ENCODE results near the gene CIPC.

The CIPC gene

DNA sequence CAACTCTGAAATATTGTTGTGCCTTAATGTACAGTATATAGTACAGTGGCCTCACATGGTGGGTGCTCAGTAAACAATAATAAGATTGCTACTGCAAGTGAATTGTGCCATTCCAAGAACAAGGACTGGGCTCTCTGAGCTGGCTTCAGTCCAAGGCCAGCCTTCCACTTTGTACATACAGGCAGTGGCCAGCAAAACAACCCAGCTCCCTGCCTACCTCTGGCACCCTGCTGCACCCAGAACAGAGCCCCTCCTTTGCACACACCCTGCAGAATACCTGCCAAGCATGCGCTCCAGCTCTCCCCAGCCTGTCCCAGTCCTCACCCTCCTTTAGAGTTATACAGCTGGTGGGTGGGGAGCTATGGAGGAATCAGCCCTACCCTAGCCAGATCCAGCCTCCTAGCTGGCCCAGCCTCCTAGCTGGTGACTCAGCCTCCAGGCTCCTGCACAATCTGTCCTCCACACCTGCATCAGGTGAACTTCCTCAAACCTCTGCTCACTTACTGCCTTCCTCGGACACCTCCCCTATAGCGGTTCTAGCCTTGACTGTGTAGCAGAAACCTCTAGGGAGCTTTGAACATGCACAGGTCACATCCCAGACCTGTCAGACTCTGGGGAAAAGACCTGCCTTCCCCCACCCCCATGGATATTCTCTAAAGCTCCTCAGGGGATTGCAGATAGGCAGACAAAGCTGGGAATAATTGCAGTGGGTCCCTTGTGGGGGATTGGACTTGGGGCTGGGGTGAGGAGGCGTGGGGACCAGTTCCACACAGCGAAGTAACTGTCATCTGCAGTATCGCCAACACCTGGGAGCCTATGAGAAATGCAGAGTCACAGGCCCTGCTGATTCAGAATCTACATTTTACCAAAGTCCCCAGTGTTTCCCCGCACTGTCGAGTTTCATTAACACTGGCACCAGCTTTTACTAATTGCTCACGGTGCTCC lies 25.6 kb downstream of the CIPC start:
- in situ Hi-C loops (cut with MboI; ENCODE audit: low sequenced_read_pairs) = no loop called here

DNA sequence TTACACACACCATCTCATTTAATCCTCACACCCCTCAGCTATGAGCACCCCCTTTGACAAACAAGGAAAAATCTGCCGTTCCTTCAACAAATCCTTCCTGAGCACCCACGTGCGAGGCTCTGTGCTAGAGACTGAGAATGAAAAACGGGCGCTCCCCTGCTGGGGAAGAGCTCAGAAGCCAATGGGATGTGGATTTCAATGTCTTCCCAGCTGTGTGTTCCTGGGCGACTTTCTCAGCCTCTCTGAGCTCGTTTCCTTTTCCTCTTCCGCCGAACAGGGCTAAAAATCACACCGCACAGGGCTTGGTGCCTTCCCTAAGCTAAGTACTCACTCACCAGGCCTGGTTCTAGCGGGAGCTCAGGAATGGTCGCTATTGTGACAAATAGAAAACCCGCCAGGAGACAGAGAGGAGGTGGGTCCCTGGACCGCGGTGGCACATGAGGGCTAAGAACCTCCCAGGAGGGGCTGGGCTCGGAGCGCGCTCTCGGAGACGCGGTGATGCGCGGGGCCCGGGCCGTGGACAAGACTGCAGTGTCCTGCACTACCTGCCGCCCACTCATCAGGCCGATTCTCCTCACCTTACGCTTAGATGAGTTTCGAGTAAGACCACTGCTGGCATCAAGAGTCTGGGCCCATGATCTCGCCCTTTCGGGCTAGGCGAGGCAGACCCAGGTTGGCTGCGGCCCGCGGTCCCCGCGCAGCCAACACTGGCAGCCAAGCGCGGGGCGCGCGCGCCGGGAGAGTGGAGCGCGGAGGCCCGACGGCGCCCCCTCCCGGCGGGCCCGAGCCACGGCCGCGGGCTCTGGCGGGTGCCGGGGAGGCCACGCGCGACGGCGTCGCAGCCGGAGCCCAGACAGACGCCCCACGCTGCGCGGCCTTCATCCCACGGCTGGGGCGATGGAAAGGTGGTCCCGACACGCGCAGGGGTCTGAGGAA lies 26.6 kb downstream of the CIPC start:
- in situ Hi-C loops (cut with MboI; ENCODE audit: low sequenced_read_pairs) = no loop called here

DNA sequence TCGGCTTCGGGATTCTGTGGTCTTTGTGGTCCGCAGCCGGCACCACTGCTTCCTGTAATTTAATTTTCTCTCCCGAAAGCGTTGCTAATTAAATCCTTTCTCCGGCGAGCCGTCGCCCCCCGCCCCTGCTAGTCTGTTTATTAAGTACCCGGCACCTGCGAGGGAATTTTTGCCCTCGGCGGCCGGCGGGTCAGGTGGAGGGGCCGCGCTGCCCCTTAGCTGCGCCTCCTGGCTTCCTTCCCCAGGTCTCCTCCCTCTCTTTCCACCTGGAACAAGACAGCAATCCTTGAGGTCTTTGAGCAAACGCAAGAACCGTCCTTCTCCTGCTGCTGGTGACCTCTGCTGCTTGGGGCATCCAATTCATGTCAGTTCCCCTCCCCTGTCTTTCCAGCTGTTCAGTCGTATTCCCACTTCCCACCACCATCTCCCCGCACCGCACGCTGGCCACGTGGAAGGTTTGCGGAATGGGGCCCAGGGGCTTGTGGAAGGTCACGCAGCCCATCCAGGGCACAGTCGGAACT lies 27.3 kb downstream of the CIPC start:
- in situ Hi-C loops (cut with MboI; ENCODE audit: low sequenced_read_pairs) = no loop called here

DNA sequence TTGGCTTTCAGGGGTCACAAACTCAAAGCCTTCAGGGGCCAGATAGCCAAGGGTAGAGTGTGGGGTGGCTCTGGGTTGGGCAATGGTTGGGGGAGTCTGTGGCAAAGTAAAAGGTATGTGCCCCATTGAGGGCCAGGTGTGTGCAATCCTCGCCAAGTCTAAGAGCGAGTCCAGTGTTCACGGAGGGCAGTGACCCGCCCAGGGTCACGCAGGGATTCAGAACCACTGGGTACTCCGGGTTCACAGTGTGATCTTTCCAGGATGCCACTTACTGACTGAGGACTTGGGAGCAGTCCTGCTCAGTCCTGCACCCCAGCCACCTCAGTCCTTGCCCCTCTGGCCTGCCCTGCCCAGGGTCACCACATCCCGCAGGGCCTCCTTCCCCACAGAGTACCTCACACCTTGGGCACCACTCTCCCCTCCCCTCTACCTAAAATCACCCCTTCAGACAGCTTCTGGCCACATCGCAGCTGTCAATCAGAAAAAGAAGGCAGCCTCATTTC lies 27.8 kb downstream of the CIPC start:
- in situ Hi-C loops (cut with MboI; ENCODE audit: low sequenced_read_pairs) = no loop called here

DNA sequence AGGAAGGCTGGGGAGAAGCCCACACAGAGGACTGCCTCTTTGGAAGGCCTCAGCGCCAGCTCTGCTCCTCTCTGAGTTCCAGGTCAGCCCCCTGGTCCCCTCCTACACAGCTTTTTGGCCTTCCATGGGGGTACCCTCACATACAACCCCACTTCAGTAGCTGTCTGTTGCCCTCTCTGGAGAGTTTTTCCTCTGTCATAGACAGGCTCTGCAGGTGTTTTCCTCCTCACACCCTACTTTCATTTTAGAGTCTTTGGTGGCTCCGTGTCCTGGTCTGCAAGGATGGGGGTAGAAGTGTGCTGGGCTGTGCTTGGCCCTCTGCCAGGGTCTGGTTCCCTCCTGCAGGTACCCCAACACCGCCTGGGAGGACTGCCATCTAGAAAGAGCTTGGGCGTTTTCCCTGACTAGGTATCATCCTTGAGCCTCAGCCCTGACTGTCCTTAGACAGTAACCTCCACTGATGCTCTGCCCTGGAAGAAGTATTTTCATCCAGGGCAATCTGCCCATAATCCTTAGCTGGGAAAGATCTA lies 28.5 kb downstream of the CIPC start:
- in situ Hi-C loops (cut with MboI; ENCODE audit: low sequenced_read_pairs) = no loop called here

DNA sequence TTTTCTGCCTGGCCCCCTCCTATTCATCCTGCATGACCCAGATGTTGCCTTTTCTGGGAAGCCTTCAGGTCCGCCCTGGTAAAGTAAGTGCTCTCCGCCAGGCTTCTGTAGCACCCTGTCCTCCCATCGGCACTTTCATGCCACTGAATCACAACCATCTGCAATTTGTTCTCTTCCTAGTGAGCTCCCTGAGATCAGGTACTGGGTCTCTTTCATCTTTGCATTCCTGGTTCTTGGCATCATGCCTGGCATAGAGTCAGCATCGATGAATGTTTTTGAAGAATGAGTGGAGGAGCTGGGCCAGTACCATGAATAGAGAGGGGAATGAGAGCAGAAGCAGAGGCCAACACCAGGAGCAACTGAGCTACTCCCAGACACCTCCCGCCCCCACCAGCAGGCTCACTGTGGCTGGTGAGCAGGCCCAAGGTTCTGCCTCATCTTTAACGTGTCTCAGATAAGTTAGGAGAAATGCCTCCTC lies 30.4 kb downstream of the CIPC start:
- in situ Hi-C loops (cut with MboI; ENCODE audit: low sequenced_read_pairs) = no loop called here

DNA sequence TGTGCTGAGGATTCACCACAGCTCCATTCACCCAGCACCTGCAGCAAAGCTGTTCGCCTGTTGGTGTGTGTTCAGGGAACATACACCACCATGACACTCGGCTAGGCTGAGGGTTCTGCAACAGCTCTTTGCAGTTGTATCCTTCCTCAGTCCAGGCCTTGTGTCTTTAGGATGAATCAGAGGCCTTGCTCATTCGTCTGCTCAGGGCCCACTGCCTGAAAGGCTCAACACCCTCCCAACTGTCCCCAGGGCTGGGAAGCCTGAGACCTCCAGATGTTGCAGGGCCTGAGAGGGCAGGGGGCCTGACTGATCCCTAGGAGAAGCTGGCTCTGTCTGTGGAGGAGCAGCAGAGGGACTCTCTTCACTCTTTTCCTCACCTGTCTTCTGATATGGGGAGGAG lies 32.3 kb downstream of the CIPC start:
- in situ Hi-C loops (cut with MboI; ENCODE audit: low sequenced_read_pairs) = no loop called here

DNA sequence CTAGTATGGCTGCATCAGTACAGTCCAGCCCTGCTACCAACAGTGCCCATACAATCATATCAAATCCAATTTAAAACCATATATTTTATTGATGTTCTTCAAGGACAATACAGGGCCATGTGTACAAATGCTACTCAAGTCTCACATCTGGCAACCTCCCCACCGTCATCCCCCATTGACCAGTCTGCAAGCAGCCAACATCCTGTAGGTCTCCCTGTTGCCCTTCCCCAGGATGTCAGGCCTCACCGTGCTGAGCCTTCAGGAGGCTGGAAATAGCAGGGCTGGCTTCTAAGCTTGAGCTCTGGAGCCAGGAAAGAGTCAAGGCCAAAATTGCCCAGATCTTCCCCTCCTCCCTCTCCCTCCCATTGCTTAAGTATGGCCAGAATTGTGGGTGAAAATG lies 33.1 kb downstream of the CIPC start:
- in situ Hi-C loops (cut with MboI; ENCODE audit: low sequenced_read_pairs) = no loop called here

DNA sequence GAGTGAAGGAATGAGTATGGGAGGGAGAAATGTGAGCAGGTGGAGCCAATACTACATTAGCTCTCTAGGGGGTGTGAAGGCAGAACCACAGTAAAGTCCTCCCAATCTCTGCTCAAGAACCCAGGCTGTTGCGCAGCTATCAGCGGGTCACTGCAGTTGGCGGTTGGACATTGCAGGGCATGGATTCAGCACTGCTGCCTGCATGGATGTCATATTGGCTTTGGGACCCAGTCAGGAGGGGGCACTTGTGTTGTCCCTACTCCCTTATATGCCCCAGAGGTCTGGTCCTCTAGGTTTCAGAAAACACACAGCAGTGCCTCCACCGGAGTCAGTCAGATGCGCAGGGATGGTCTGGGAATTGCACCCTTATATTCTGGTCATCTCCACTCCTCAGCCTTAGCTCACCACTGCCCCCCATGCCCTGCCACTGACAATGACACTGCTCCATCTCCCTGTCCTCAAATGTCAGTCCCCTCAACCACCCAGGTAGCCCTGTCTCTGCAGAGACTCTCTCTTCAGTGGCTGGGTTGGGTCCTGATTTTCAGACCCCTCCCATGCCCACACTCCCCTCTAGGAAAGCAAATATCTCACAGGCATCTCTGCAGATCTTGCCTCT lies 33.9 kb downstream of the CIPC start:
- in situ Hi-C loops (cut with MboI; ENCODE audit: low sequenced_read_pairs) = no loop called here

DNA sequence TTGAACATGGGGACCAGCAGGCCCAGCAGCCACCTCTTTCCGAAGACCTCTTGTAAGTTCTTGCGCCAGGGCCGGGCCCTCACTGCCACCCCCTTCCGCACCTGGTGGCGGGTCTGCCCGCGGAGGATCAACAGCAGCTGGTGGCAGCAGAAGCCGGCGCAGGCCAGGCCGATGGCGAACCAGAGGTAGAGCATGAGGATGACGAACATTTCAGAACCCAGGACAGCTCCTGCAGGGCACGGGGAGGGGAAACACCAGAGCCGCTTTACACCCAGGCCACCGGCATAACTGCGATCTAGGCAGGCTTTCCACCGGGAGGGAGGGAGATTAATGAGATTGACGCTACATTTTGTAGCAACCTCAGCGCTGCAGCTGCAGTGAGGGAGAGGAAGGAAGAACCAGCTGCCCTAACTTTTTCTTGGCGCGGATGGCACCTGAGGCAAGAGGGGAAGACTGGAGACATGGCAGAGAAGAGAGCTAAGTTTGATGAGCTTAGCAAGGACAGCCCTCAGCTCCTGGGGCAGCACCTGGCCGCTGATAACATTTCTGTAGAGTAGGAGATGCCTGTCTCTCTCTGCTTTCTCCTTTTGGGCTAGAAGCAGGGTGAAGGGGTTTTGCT lies 35.8 kb downstream of the CIPC start:
- in situ Hi-C loops (cut with MboI; ENCODE audit: low sequenced_read_pairs) = no loop called here

DNA sequence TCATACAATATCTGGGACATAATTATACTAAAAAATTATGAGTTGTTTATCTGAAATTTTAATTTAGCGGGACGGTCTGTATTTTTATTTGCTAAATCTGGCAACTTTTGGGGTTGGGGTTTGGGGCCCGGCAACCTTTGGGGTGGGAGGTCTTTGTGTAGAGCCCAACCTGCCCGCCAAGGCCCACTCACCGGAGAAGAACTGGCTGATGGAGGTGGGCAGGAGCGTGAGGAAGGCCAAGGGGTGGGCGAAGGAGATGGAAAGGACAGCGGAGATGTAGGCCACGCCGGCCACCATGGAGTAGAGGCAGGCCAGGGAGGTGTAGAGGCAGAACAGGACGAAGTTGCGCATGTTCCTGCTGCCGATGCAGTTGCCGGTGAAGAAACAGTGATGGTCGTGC lies 41.0 kb downstream of the CIPC start:
- in situ Hi-C loops (cut with MboI; ENCODE audit: low sequenced_read_pairs) = no loop called here

DNA sequence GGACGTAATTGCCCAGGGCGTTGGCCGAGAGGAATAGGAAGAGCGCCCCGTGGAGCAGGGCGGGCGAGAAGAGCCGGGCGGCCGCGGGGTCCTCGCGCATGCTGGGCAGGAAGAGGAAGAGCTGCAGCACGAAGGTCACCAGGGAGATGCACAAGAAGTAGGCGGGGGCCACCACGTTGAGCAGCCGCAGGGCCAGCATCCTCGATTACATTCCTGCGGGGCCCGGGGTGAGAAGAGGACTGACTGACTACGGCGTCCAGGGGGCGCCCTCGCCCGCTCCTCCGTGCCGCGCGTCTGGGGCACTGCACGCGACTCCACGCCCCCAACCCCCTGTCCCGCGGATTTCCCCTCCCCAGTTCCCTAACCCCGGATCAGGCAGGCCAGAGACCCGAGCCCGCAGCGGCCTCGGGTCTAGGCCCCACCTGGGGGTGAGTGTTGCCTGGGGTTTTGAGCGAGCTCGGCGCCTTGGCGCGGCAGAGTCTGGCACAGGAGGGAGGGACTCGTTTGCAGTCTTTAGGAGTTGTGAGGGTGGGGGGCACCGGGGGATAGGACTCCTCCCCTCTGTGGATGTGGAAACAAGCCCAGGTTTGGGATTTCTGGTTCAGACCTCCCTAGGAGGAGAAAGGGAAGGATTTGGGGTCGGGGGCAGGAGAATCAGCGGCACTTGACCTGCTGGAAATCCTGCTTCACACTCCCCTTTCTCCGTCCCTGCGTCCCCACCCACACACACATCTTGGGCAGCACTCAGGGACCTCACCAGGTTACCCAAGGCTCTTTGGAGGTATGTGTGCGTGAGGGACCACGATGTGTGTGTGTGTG lies 41.7 kb downstream of the CIPC start:
- in situ Hi-C loops (cut with MboI; ENCODE audit: low sequenced_read_pairs) = no loop called here

DNA sequence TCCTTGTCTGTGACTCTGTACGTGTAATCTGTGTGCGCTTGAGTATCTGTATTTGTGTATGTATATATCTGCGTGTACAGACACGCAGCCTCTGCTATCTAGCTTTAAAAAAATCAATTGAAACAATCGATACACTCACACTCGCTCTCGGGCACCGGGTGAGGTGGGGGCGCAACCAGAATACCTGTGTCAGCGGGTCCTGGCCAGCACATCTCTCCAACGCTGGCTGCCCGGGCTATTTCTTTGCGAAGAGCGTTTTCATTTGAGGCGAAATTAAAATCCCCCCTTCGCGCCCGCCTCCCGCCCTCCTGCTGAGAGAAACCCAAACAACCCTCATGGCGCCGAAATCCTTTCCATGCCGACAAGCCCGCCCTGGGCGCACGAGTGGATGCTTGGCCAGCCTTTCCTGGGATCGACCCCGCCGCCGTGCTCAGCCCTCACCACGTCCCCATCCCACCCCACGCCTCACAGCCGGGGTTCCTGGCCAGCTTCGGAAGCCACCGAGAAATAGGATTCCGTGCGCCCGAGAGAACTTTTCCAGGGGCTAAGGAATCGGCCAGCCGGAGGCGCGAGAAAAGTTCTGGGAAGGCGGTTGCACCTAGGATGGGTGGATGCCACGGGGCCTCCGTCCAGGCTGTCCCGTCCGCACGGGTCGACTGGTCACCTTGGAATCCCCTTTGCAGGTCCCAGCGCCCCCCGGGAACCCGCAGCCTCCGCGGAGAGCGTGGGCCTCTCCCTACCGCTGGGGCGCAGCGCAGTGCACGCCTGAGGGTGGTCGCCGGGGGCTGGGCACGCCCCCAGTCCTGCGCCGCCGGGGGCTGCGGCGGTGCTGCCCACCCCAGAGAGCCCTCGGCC lies 42.5 kb downstream of the CIPC start:
- in situ Hi-C loops (cut with MboI; ENCODE audit: low sequenced_read_pairs) = no loop called here

DNA sequence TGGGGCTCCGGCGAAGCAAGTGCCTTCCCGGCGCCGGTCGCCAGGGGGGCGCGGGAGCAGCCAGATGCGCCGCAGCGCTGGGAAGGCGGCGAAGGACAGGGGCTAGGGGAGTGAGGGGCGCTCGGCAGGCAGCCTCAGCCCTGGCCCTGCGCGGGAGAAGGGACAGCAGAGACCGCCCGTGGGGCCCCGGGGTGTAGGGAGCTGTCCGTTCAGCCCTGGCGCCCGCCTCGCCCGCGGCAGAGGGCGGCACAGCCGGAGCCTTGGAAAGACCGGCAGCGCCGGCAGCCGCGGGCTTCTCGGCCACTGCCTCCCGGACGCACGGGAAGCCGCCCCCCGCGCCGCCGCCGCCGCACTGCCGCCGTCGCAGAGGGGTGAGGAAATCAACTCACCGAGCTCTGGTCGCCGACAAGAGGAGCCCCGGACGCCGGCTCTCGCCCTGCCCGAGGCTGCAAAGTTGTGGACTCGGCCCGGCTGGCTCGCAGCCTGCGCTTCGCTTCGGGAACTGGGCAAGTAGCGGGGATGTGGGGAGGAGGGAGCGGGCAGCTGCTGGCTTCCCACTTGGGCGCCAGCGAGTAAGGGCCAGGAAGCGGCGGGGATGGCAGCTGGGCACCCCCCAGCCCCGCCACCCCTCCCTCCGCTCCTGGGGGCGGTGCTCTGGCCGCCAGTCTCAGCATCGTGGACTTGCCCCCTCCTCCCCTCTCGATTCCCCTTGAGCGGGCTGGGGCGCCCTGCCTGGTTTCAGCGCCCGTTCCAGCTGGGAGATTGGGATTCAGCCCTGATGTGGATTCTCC lies 43.4 kb downstream of the CIPC start, which contains the start of gene ZDHHC22:
Gene ZDHHC22 (minus strand): TSS at position 578 of the 791 bp plus-strand sequence. CDS start 2,053 bp downstream, outside the sequence.
- in situ Hi-C loops (cut with MboI; ENCODE audit: low sequenced_read_pairs) = no loop called here

DNA sequence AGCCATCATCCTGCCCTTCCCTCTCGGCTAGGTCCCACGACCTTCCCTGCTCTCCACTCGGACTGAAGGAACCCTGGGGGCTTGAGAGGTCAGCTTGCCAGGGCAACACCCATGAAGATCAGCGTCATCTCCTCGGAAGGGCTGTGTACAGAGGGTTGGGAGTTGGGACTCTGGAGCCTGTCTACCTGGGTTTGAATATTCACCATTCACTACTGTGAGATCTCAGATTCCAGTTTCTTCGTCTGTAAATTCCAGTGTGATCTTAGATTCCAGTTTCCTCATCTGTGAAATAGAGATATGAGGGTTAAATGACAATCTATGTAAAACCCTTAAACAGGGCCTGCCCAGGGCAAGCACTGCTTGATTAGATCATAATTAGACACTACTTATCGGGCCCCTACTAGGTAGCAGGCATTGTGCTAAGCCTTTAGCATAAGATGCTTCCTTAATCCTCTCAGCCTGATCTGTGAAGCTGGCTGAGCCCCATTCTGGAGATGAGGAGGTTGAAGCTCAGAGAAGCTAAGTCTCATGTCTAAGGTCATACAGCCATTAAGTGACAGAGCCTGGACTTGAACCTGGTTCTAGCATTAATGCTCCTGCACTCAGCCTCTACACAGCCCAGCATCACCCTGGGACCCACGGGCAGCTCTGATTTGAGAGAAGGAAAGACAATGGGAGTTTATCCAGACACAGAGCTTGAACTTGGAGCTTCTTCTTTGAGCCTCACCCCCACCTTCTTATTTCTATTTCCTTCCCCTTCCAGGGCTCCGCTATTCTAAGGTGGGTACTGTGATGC lies 44.1 kb downstream of the CIPC start:
- in situ Hi-C loops (cut with MboI; ENCODE audit: low sequenced_read_pairs) = no loop called here

DNA sequence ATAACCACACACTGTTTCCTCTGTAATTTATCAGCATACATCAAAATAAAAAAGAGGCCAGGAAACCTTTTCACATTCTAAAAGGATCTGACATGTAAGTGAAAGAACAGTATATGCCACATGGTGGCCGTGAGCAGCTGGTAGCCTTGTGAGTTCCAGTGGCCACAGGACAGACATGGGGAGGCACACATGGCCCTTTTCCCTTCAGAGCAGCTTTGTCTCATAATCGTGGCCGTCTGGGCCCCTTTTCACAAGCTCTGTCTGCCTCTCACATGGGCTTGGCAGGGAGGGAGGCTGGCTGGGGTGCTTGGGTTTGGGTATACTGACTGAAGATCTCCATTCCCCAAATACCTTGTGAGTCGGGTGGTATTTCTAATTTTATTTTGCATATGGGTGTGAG lies 45.0 kb downstream of the CIPC start:
- in situ Hi-C loops (cut with MboI; ENCODE audit: low sequenced_read_pairs) = no loop called here

Measured in HL-60/S4 (cell line).